ENCODE results near the gene TMTC3.

- TF ChIP-seq CTCF (conservative IDR thresholded peaks at IDR 0.05): no peak
- TF ChIP-seq ZFX (IDR thresholded peaks at IDR 0.05): no peak
Measured at GRCh38 chr12:88238406-88238805, 96.3 kb downstream of the TMTC3 start.

All from C4-2B (cell line).